Smooth muscle cell (in vitro differentiated cells): ENCODE data around the gene ATG10. TPM values are rescaled to one million over a fixed set of nuclear protein-coding genes. Genes with fewer than 3 reads are reported as not detected.

Experiments used
- DNase-seq: peaks from one replicate; lab custom pipeline; 2025; ENCODE audit not compliant: unreplicated experiment; lab: John Stamatoyannopoulos, UW
- H2AFZ ChIP-seq: fragments of 200-600 bp; sonication (generic); 2 replicates; pipeline ENCODE4 v1.6.0; 2016; ENCODE audit warnings: antibody characterized with exemption, low read depth, mild to moderate bottlenecking
- H3F3A ChIP-seq: fragments of 200-600 bp; sonication (generic); 2 replicates; pipeline ENCODE4 v1.6.0; 2017; ENCODE audit warnings: antibody characterized with exemption, low read depth
- H3K27ac ChIP-seq: fragments of 200-600 bp; sonication (generic); 2 replicates; pipeline ENCODE4 v1.5.1; 2016; ENCODE audit warnings: low read depth, mild to moderate bottlenecking
- H3K27me3 ChIP-seq: fragments of 200-600 bp; sonication (generic); 2 replicates; pipeline ENCODE4 v1.6.1; 2016; ENCODE audit warnings: low read depth, mild to moderate bottlenecking
- H3K36me3 ChIP-seq: fragments of 200-600 bp; sonication (generic); 2 replicates; pipeline ENCODE4 v1.5.1; 2016; ENCODE audit warnings: low read depth
- H3K4me1 ChIP-seq: fragments of 200-600 bp; sonication (generic); 2 replicates; pipeline ENCODE4 v1.5.1; 2016; ENCODE audit warnings: low read depth
- H3K4me2 ChIP-seq: fragments of 200-600 bp; sonication (generic); 2 replicates; pipeline ENCODE4 v1.6.0; 2016; ENCODE audit warnings: mild to moderate bottlenecking
- H3K4me3 ChIP-seq: fragments of 200-600 bp; sonication (generic); 2 replicates; pipeline ENCODE4 v1.5.1; 2016; ENCODE audit warnings: mild to moderate bottlenecking
- H3K79me2 ChIP-seq: fragments of 200-600 bp; sonication (generic); 2 replicates; pipeline ENCODE4 v1.6.0; 2016; ENCODE audit warnings: low read depth, mild to moderate bottlenecking
- H3K9ac ChIP-seq: fragments of 200-600 bp; sonication (generic); 2 replicates; pipeline ENCODE4 v1.6.0; 2016; ENCODE audit warnings: low read depth
- H3K9me3 ChIP-seq: fragments of 200-600 bp; sonication (generic); replicated peaks from 2 replicates; pipeline ENCODE4 v1.5.1; 2016; ENCODE audit warnings: low read depth
- H4K20me1 ChIP-seq: fragments of 200-600 bp; sonication (generic); 2 replicates; pipeline ENCODE4 v1.6.0; 2016; ENCODE audit warnings: low read depth
- WGBS: methylation state at CpG from one replicate; pipeline ENCODE4 v1.1.7; 2016; ENCODE audit warnings: low lambda C conversion rate; 5-methylcytosine and 5-hydroxymethylcytosine counted together
- polyA plus RNA-seq: library from polyadenylated mRNA; unstranded; fragments of >200 nt; fragmentation: Nextera tagmentation; extraction: Ambion mirVana; gene quantifications from 2 replicates; pipeline ENCODE4 v1.2.1, GENCODE V29; 2016
- total RNA-seq: library from RNA; depleted of rRNA; stranded (reverse); fragments of >200 nt; gene quantifications from 2 replicates; pipeline ENCODE4 v1.2.3, GENCODE V29; 2014
- TF ChIP-seq, protein P1 (sequence below): fragments of 200-600 bp; sonication (generic); IDR thresholded peaks from 2 replicates; pipeline ENCODE4 v1.5.1; 2017; ENCODE audit warnings: borderline replicate concordance, mild to moderate bottlenecking, antibody characterized with exemption; ENCODE audit not compliant: insufficient read depth, poor library complexity, severe bottlenecking

Gene ATG10
- total and polyA plus RNA-seq, 2 experiments from 2014 or later = 7.2 to 12.5 TPM

DNA sequence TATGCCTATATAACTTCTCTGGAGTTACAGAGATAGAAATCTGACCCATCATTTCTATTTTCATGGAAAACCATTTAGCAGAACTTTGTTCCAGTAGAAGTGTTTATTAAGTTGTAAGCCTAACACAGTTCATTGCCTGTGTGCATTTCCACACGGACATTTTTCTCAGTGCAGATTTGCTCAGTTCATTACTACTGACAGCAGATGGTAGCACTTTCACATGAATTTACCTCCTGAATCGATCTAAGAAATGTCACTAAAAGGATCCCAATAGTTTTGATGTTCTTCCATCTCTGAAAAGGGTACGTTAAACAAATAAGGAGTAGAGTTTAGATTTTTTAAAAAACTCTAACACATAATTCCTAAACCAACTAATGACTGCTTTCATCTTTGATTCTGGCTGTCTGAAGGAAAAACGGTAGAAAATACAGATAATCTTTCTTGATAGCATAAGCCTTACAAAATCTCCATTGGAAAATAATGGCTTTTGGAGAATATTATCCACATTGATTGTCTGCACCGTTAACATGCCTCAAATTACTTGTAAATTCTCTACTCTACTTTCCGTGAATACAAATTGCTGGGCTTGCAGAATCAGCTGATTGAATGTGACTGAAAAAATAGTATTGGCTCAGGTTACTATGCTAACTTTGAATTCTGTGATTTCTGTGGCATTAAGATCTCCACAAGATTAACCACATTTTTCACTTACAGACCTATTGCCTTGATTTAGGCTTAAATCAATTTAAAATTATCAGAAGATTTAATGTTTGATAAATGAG is 273.2 kb downstream of the ATG10 start:
- Histone ChIP-seq H3K4me2 (no peak overlapping the region), H3K27me3 (no peaks in the 10 kb centered on the region), H3K4me3 (no peak overlapping the region), H3K9me3 (no peaks in the 10 kb centered on the region), H4K20me1 (no peaks in the 10 kb centered on the region), H3K9ac (no peak overlapping the region), H3K79me2 (no peaks in the 10 kb centered on the region), H3K36me3 (no peaks in the 10 kb centered on the region), H2AFZ (no peak overlapping the region), H3K4me1 (no peaks in the 10 kb centered on the region), H3K27ac (no peak overlapping the region), H3F3A (no peaks in the 10 kb centered on the region)
- TF ChIP-seq, protein P1, sequence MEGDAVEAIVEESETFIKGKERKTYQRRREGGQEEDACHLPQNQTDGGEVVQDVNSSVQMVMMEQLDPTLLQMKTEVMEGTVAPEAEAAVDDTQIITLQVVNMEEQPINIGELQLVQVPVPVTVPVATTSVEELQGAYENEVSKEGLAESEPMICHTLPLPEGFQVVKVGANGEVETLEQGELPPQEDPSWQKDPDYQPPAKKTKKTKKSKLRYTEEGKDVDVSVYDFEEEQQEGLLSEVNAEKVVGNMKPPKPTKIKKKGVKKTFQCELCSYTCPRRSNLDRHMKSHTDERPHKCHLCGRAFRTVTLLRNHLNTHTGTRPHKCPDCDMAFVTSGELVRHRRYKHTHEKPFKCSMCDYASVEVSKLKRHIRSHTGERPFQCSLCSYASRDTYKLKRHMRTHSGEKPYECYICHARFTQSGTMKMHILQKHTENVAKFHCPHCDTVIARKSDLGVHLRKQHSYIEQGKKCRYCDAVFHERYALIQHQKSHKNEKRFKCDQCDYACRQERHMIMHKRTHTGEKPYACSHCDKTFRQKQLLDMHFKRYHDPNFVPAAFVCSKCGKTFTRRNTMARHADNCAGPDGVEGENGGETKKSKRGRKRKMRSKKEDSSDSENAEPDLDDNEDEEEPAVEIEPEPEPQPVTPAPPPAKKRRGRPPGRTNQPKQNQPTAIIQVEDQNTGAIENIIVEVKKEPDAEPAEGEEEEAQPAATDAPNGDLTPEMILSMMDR = no peak
- DNase-seq = no peak
- 70% methylated on average over 6 of the region's 6 CpGs for WGBS

GRCh38 chr5:82246960-82247574 is 275.2 kb downstream of the ATG10 start:
- Histone ChIP-seq H3K9ac (no peak overlapping the region), H3K4me2 (no peak overlapping the region), H3K27ac (no peak overlapping the region), H2AFZ (no peak overlapping the region), H3K79me2 (no peaks in the 10 kb centered on the region), H3K36me3 (no peaks in the 10 kb centered on the region), H3F3A (no peaks in the 10 kb centered on the region), H3K27me3 (no peaks in the 10 kb centered on the region), H3K9me3 (no peaks in the 10 kb centered on the region), H3K4me3 (no peak overlapping the region), H4K20me1 (no peaks in the 10 kb centered on the region), H3K4me1 (no peaks in the 10 kb centered on the region)
- TF ChIP-seq, protein P1 = no peak
- no peak for DNase-seq
- WGBS = 100% methylated on average over 1 of the region's 1 CpG

- H4K20me1 ChIP-seq = no peaks in the 10 kb centered on the region
- no peaks in the 10 kb centered on the region for H3K9me3 ChIP-seq
- TF ChIP-seq, protein P1 = no peak
- no peaks in the 10 kb centered on the region for H3K79me2 ChIP-seq
- no peak overlapping the region for H3K27ac ChIP-seq
- H3K9ac ChIP-seq = no peak overlapping the region
- no peak overlapping the region for H3K4me3 ChIP-seq
- H3K4me1 ChIP-seq = no peaks in the 10 kb centered on the region
- H3F3A ChIP-seq = no peaks in the 10 kb centered on the region
- H2AFZ ChIP-seq = no peak overlapping the region
- no peak for DNase-seq
- no peaks in the 10 kb centered on the region for H3K36me3 ChIP-seq
- no peaks in the 10 kb centered on the region for H3K27me3 ChIP-seq
- no peak overlapping the region for H3K4me2 ChIP-seq
Measured at GRCh38 chr5:82252744-82253143, 280.9 kb downstream of the ATG10 start.
